Astrocyte of the cerebellum (primary cell): ENCODE results near the gene EHMT2.
"Not testable (repeated sequence)": the region's sequence is repeated elsewhere in the genome, so short reads cannot be mapped to it uniquely, and the experiment has no call there.

Experiments used
- DNase-seq: peaks from one replicate; pipeline ENCODE4 v3.0.0-alpha.2; 2011; ENCODE audit warnings: low read depth
- H3K4me3 ChIP-seq: 2 replicates; pipeline ENCODE4 v1.5.1; 2011; ENCODE audit warnings: mild to moderate bottlenecking, low read depth, low read length, moderate library complexity
- in situ Hi-C: cut with HindIII; loops from 2 replicates; pipeline ENCODE4 v1.10.0; 2017; ENCODE audit warnings: low sequenced_read_pairs
- TF ChIP-seq, protein P1 (sequence below): IDR thresholded peaks from 2 replicates; pipeline ENCODE4 v1.5.1; 2012; ENCODE audit warnings: low read length, low read depth, moderate library complexity, mild to moderate bottlenecking; ENCODE audit errors: missing control alignments

Gene EHMT2

DNA sequence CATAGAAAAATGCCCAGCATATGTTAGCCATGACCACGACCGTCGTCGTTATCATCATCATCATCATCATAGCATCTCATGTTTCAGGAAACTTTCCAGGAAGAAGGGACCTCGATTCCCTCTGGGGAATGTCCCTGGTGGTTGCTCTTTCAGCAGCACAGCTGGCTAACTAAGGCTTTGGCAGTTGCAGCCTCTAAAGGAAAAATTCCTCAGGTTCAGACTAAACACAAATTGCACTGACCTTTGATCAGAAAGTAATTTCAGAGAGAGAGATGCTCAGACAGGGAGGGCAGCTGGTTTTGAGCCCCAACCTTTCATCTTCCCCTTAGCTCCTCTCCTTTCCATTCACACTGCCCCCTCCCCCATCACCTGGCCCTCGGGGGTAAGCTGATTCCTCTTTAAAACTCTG, 42.8 kb upstream of the EHMT2 start:
- H3K4me3 ChIP-seq: no peak overlapping the region
- in situ Hi-C loops: no loop called here
- no peak for DNase-seq
- TF ChIP-seq, protein P1, sequence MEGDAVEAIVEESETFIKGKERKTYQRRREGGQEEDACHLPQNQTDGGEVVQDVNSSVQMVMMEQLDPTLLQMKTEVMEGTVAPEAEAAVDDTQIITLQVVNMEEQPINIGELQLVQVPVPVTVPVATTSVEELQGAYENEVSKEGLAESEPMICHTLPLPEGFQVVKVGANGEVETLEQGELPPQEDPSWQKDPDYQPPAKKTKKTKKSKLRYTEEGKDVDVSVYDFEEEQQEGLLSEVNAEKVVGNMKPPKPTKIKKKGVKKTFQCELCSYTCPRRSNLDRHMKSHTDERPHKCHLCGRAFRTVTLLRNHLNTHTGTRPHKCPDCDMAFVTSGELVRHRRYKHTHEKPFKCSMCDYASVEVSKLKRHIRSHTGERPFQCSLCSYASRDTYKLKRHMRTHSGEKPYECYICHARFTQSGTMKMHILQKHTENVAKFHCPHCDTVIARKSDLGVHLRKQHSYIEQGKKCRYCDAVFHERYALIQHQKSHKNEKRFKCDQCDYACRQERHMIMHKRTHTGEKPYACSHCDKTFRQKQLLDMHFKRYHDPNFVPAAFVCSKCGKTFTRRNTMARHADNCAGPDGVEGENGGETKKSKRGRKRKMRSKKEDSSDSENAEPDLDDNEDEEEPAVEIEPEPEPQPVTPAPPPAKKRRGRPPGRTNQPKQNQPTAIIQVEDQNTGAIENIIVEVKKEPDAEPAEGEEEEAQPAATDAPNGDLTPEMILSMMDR: no peak

DNA sequence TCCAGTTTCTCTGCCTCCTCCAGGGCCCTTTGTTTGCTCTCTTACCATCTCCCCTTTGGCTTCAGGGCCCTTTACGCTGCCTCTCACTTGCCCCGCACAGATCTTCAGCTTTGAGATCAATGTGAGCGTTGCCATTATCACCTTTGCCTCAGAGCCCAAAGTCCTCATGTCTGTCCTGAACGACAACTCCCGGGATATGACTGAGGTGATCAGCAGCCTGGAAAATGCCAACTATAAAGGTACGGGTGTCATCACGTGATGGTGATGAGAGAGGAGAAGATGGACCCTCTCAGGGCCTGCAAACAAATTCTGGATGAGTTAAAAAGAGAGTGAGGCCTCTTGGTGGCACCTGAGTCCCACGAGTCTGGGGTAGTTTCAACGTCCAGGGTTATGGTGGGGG, 38.3 kb upstream of the EHMT2 start:
- DNase-seq: no peak
- in situ Hi-C loops: no loop called here
- H3K4me3 ChIP-seq: no peak overlapping the region
- TF ChIP-seq, protein P1: no peak

DNA sequence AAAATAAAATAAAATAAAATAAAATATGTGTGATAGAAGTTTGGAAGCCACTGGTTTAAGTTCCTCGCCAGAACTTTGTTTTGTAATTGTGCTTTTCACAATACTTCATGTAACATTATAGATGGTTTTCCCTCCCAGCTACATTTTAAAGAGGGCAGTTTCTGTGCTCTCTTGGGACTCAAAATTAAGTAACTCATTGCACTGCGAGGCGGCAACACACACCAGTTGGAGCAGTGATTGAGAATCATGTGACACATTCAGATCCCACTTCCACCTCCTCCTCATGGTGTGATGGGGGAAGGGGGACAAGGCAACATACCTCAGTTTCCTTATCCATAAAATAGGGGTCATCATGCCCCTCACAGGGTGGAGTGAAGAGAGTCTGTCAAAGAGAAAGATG, 37.5 kb upstream of the EHMT2 start:
- no peak for DNase-seq
- in situ Hi-C loops: no loop called here
- no peak overlapping the region for H3K4me3 ChIP-seq
- TF ChIP-seq, protein P1: no peak

DNA sequence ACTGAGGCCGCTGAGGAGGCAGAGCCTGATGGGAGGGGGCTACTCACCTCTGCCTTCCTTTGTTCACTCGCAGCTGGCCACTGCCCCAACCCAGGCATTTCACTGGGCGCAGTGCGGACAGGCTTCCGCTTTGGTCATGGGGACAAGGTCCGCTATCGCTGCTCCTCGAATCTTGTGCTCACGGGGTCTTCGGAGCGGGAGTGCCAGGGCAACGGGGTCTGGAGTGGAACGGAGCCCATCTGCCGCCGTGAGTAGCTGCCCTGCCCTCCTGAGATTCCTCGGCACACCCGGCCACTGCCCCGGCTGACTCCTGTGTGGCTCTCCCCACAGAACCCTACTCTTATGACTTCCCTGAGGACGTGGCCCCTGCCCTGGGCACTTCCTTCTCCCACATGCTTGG, 36.0 kb upstream of the EHMT2 start:
- TF ChIP-seq, protein P1: no peak
- no peak for DNase-seq
- in situ Hi-C loops: no loop called here
- H3K4me3 ChIP-seq: no peak overlapping the region

DNA sequence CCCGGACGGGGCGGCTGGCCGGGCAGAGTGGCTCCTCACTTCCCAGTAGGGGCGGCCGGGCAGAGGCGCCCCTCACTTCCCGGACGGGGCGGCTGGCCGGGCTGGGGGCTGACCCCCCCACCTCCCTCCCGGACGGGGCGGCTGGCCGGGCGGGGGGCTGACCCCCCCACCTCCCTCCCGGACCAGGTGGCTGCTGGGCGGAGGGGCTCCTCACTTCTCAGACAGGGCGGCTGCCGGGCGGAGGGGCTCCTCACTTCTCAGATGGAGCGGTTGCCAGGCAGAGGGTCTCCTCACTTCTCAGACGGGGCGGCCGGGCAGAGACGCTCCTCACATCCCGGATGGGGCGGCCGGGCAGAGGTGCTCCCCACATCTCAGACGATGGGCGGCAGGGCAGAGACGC, 34.6 kb upstream of the EHMT2 start:
- in situ Hi-C loops, H3K4me3 ChIP-seq, DNase-seq: not testable (repeated sequence)

DNA sequence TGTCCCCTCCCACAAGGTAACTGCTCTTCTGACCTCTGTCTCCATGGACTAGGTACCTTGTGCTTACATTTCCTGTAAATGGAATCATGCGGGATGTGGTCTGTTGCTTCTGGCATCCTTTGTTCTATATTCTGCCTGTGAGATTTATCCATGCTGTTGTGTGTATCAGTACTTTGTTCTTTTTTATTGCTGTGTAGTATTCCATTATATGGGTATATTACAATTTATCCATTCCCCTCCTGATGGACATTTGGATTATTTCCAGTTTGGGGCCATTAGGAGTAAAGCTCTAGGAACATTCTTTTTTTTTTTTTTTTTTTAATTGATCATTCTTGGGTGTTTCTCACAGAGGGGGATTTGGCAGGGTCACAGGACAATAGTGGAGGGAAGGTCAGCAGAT, 33.5 kb upstream of the EHMT2 start:
- TF ChIP-seq, protein P1: no peak
- no peak for DNase-seq
- in situ Hi-C loops: no loop called here
- no peak overlapping the region for H3K4me3 ChIP-seq

DNA sequence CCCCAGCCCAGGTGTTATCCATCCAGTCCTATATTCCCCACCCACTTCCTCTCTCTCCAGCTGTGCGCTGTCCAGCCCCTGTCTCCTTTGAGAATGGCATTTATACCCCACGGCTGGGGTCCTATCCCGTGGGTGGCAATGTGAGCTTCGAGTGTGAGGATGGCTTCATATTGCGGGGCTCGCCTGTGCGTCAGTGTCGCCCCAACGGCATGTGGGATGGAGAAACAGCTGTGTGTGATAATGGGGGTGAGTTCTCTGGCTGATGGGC, 31.1 kb upstream of the EHMT2 start:
- in situ Hi-C loops: no loop called here
- no peak for DNase-seq
- no peak overlapping the region for H3K4me3 ChIP-seq
- TF ChIP-seq, protein P1: no peak
